Measurements from ENCODE around the gene CHPT1.

The CHPT1 gene

DNA sequence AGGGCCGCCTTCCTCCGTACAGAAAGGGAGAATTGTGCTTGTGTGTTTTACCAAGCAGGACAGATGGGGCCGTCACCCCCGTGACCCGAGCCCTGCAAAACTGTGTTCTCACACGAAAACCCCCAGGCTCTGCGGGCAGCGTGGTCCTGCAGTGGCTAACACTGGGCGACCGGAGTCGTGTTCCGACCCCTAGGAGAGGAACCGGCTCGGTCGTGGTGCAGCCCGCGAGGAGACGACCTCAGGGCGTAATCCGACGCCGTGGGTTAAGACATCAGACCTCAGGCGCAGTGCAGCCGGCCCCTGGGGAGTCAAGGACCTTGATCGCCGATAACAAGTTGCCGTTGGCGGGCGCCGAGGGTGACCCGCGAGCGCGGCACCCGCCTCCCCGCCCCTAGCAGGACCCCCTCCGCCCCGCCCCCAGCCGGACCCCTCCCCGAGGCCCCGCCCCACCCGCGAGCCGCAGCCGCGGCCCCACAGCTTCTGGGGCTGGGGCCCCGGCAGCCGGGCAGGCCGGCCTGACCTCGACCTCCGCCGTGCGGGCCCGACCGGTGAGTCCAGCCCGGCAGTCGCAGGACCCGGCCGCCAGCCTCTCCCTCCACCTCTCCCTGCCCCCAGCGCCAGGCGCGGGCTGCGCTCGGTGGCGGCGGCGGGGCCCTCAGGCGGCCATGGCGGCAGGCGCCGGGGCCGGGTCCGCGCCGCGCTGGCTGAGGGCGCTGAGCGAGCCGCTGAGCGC is at the start of gene CHPT1:
Gene CHPT1 (plus strand): TSS at position 444 of the 733 bp plus-strand sequence. CDS start 222 bp downstream, at position 666.
- H3K4me3 ChIP-seq (ENCODE audit: control insufficient read depth, low read depth, low read length): peak within 1 kb of the TSS; percentile 61
- no peak for TF ChIP-seq CTCF (IDR thresholded peaks at IDR 0.05; ENCODE audit: control insufficient read depth, insufficient read depth, low read depth, low read length, missing control alignments)
- no peak for DNase-seq (ENCODE audit: low read depth)

GRCh38 chr12:101647711-101648110 is 49.7 kb upstream of the CHPT1 start:
- no peak for DNase-seq (ENCODE audit: low read depth)
- H3K4me3 ChIP-seq (ENCODE audit: control insufficient read depth, low read depth, low read length): no peak overlapping the region
- no peak for TF ChIP-seq CTCF (IDR thresholded peaks at IDR 0.05; ENCODE audit: control insufficient read depth, insufficient read depth, low read depth, low read length, missing control alignments)

DNA sequence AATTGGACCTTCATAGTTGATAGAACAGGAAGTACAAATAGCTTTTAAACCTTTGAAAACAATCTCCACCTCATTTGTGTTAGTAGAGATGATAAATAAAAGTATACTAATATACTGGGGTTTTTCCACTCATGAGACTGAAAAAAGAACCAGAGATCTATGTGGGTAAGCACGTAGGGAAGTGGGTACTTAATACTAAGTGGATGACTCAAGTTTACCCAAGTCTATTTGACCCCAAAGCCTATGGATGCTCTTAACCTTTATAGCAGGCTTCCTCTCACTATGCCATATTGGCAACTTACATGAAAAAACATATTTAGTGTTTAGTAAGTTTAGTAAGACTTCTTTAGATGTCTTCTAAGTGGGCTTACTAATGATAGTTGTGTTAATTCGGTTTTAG is 49.2 kb upstream of the CHPT1 start:
- TF ChIP-seq CTCF (IDR thresholded peaks at IDR 0.05; ENCODE audit: control insufficient read depth, insufficient read depth, low read depth, low read length, missing control alignments): no peak
- no peak for DNase-seq (ENCODE audit: low read depth)
- H3K4me3 ChIP-seq (ENCODE audit: control insufficient read depth, low read depth, low read length): no peak overlapping the region

- no peak for TF ChIP-seq CTCF (IDR thresholded peaks at IDR 0.05; ENCODE audit: control insufficient read depth, insufficient read depth, low read depth, low read length, missing control alignments)
- H3K4me3 ChIP-seq (ENCODE audit: control insufficient read depth, low read depth, low read length): no peak overlapping the region
- DNase-seq (ENCODE audit: low read depth): no peak
These were observed 46.9 kb upstream of the CHPT1 start for GRCh38 chr12:101650346-101651117.

DNA sequence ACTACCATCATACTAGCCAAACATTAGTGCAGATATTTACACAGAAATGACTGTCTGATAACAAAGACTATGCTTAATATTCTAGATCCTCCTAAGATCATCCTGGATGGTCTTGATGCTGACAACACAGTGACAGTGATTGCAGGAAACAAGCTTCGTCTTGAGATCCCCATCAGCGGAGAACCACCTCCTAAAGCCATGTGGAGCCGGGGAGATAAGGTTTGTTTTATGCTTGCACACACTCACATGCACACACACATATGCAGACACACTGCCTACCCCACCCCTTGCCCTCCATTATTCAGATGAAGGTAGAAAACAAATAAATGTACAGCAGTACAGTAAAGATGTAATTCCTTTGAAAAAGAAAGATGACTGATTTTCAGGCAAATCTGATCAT is 44.4 kb upstream of the CHPT1 start:
- DNase-seq (ENCODE audit: low read depth): no peak
- TF ChIP-seq CTCF (IDR thresholded peaks at IDR 0.05; ENCODE audit: control insufficient read depth, insufficient read depth, low read depth, low read length, missing control alignments): no peak

DNA sequence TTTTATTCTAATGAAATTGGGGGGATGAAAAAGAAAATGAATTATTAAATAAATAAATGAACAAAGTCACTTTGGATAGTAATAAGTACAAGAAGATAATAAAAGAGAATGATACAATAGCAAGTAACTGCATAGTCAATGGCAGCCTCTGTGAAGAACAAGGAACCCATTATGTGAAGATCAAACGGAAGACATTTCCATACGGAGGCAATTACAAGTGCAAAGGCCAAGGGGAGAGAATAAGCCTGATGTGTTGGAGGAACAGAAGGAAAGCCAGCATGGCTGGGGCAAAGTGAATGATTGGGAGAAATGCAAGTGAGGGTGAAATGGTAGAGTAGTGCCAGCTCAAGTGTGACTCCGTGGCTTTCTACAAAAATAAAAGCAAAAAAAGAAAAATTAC is 43.9 kb upstream of the CHPT1 start:
- TF ChIP-seq CTCF (IDR thresholded peaks at IDR 0.05; ENCODE audit: control insufficient read depth, insufficient read depth, low read depth, low read length, missing control alignments): no peak
- H3K4me3 ChIP-seq (ENCODE audit: control insufficient read depth, low read depth, low read length): no peak overlapping the region
- no peak for DNase-seq (ENCODE audit: low read depth)

More for the DNA sequence above, 44.4 kb upstream of the CHPT1 start:
- H3K4me3 ChIP-seq (ENCODE audit: control insufficient read depth, low read depth, low read length): no peak overlapping the region
